Esophagus muscularis mucosa (tissue), 4 donors: ENCODE measurements around the gene PLCH1. TPM values are rescaled to one million over a fixed set of nuclear protein-coding genes. Genes with fewer than 3 reads are reported as not detected.
A peak's percentile ranks its signal among the peaks of the same experiment; 100 is the strongest.

Experiments
- DNase-seq: peaks from one replicate; pipeline ENCODE4 v3.0.0-alpha.2; 2017; ENCODE audit errors: extremely low spot score
- H3K27ac ChIP-seq, 4 donors: fragments of 200-600 bp; sonication (generic); replicated peaks in 1 of 4; 1 replicate in 3 of 4; 2 replicates in 1 of 4; pipeline ENCODE4 v1.5.1; 2016 to 2019; ENCODE audit warnings: mild to moderate bottlenecking in 1 of 4
- H3K27me3 ChIP-seq, 4 donors: fragments of 200-600 bp; sonication (generic); one replicate each; pipeline versions ENCODE4 v1.5.1 to v1.6.0; 2016 to 2019
- H3K36me3 ChIP-seq, 4 donors: fragments of 200-600 bp; sonication (generic); one replicate each; pipeline ENCODE4 v1.5.1; 2016 to 2019
- H3K4me1 ChIP-seq, 4 donors: fragments of 200-600 bp; sonication (generic); one replicate each; pipeline ENCODE4 v1.5.1; 2016 to 2019
- H3K4me3 ChIP-seq, 4 donors: fragments of 200-600 bp; sonication (generic); 1 replicate in 2 of 4; 2 replicates in 2 of 4; pipeline ENCODE4 v1.5.1; 2016 to 2019; ENCODE audit warnings: mild to moderate bottlenecking in 4 of 4, moderate library complexity in 1 of 4
- H3K9me3 ChIP-seq, 4 donors: fragments of 200-600 bp; sonication (generic); 1 replicate in 3 of 4; 2 replicates in 1 of 4; pipeline ENCODE4 v1.5.1; 2016 to 2019
- CTCF ChIP-seq, 3 experiments: fragments of 200-600 bp in 2 of 3; fragments of 450-650 bp in 1 of 3; sonication (generic) in 2 of 3; IDR thresholded peaks; one replicate each; pipeline ENCODE4 v1.5.1; 2017 to 2019; ENCODE audit warnings: antibody characterized with exemption in 3 of 3, mild to moderate bottlenecking in 2 of 3, moderate library complexity in 1 of 3
- EP300 ChIP-seq: sonication (generic); formaldehyde crosslinking; IDR thresholded peaks from one replicate; pipeline ENCODE4 v1.6.1; 2017; ENCODE audit warnings: antibody characterized with exemption
- POLR2A ChIP-seq: fragments of 450-650 bp; IDR thresholded peaks from one replicate; pipeline ENCODE4 v1.6.1; 2017; ENCODE audit warnings: antibody characterized with exemption, moderate library complexity, mild to moderate bottlenecking, low read depth
- POLR2AphosphoS5 ChIP-seq, 2 donors: sonication (generic); formaldehyde crosslinking; IDR thresholded peaks; one replicate each; pipeline ENCODE4 v1.6.1; 2017; ENCODE audit warnings: antibody characterized with exemption in 2 of 2
- WGBS: methylation state at CpG from one replicate; pipeline ENCODE4 v1.1.5; 2018; 5-methylcytosine and 5-hydroxymethylcytosine counted together
- intact Hi-C: fragments of 100-400 bp; cut with DNase I; formaldehyde crosslinking; loops from one replicate; pipeline ENCODE4 v1.15.1; 2023
- total RNA-seq, 4 donors: library from RNA; depleted of rRNA; stranded (reverse); fragments of >200 nt; gene quantifications; one replicate each; pipeline versions ENCODE4 v1.1.0 to v1.2.1, GENCODE V29; 2016

Gene PLCH1
- total RNA-seq, 4 donors from 2014 or later: under 0.01 to 0.52 (median 0.36) TPM

DNA sequence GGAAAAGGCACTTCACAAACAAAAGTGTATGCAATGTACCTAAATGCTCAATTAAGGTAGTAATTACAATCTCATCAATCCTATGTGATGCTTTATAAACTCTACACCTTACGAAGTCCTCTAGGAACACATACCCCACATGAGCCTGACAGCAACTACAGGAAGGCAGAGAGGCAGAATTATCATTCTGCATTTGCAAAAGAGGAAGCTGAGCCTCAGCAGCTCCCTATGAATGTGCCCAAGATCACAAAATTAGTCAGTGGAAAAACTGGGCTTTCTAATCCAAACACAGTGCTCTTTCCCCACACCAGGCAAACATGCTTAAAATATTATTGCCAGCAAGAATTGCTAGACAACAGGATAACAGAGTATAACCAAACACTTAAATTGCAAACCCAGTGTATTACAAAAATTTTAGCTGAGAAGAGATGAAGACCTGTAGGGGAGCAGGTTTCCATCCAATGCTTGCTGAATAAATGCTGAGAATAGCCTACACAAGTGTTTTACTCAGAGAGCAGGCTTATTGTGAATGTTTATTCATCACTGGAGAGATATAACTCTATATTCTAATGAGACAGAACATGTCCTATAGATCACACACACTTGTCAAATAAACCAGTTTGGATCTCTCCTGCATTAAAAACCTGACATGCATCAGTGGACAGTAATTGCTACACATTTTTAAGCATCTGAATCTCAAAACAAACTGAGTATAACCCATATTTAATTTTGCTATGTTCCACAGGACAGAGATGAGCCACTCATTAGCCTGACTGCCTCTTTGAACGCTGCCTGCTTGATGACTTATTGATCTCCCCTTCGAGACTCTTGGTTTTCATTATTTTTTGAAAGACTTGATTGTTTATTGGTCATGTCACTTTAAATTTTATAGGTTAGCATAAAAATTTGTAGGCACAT lies 62.2 kb downstream of the PLCH1 start:
- WGBS: 61% methylated on average over 3 of the region's 3 CpGs
- no peak for DNase-seq
- Histone ChIP-seq H3K4me1 (peaks cover 0 to 4% (median 0%) of the 10 kb centered on the region in 4 donors), H3K27ac (no peak overlapping the region), H3K4me3 (no peak overlapping the region), H3K9me3 (no peaks in the 10 kb centered on the region), H3K27me3 (no peaks in the 10 kb centered on the region), H3K36me3 (no peaks in the 10 kb centered on the region)
- TF ChIP-seq POLR2AphosphoS5 (IDR thresholded peaks at IDR 0.05) (no peak), EP300 (no peak), POLR2A (no peak), CTCF (IDR thresholded peaks at IDR 0.05) (no peak)
- intact Hi-C loops: no loop called here

DNA sequence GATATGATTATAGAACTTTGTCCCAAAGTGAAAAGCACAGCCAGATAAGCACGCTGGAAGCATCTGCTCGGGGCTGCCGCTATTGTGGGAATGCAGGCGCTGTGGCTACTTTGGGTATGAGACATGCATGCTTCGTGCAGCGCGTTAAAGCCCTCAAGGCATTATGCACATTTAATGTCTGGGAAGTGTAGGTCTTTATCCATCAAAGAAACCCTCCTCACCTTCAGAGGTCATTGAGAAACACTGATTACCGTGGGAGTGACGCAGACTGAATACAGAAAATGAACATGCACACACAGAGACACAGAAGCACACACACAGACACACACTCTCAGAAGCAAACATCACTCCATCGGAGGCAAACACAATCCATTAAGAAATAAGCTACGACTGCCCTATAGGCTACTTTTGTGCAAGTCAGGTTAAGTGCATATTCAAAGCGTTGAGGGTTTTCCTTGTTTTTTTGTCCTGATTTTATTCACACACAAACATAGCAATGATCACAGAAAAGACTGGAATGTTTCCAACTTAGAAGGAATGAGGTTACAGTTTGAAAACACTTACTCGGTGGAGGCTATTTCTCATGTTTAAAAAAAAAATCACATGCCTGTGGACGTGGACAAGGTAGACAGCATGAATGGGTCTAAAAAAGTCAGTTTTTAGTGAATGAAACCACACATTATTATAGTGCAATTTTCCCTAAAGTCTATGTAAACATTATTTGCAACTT lies 68.5 kb downstream of the PLCH1 start:
- H3K4me3 ChIP-seq: peak overlapping the region in 2 of 4 donors; percentile 9 to 45
- no peaks in the 10 kb centered on the region for H3K36me3 ChIP-seq
- WGBS: 71% methylated on average over 14 of the region's 14 CpGs
- no peak for DNase-seq
- intact Hi-C loops: no loop called here
- no peak overlapping the region for H3K27ac ChIP-seq
- TF ChIP-seq CTCF (IDR thresholded peaks at IDR 0.05) (no peak), EP300 (no peak), POLR2AphosphoS5 (IDR thresholded peaks at IDR 0.05) (no peak), POLR2A (no peak)
- H3K9me3 ChIP-seq: no peaks in the 10 kb centered on the region
- H3K27me3 ChIP-seq: no peaks in the 10 kb centered on the region
- H3K4me1 ChIP-seq: no peaks in the 10 kb centered on the region

DNA sequence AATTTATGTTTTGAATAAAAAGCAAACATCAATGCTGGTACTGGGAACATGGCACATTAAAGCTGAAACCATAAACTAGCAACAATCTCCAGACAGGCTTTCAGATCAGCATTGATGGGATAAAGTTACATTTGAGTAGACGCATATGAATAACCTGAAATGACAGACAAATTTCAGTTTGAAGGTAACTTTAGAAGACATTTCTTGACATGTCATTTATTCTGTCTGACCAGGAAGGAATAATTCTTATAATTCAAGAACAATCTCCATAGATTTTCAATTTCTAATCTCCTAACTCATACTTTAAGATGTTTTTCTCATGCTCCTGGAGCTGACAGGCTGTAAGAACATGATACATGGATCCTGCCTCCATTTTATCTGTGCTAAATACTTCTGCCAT lies 69.8 kb downstream of the PLCH1 start:
- Histone ChIP-seq H3K9me3 (no peaks in the 10 kb centered on the region), H3K4me3 (no peak overlapping the region), H3K27ac (no peak overlapping the region), H3K27me3 (no peaks in the 10 kb centered on the region), H3K36me3 (no peaks in the 10 kb centered on the region), H3K4me1 (no peaks in the 10 kb centered on the region)
- TF ChIP-seq POLR2A (no peak), POLR2AphosphoS5 (IDR thresholded peaks at IDR 0.05) (no peak), EP300 (no peak), CTCF (IDR thresholded peaks at IDR 0.05) (no peak)
- WGBS: 100% methylated on average over 1 of the region's 1 CpG
- intact Hi-C loops: no loop called here
- no peak for DNase-seq

DNA sequence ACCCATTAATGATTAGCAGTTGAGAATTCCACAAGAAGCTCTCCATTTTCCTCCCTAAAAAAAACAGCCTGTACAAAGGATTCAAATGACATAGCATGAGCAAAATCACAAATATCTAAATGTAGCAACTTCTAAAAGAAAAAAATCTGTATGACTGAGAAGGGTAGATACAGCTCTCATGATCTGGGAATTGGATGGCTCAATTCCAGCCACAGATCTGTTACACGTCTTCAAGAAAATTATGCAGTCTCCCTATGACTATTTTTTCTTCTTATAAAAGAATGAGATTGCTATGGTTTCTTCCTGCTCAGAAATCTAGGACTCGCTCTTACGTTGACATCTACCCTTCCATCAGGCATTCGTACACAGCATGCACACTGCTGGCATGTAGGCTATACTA lies 71.5 kb downstream of the PLCH1 start:
- no peak for TF ChIP-seq CTCF (IDR thresholded peaks at IDR 0.05)
- TF ChIP-seq POLR2A: no peak
- no peak for TF ChIP-seq EP300
- no peak for TF ChIP-seq POLR2AphosphoS5 (IDR thresholded peaks at IDR 0.05)
- Histone ChIP-seq H3K36me3 (no peaks in the 10 kb centered on the region), H3K4me1 (no peaks in the 10 kb centered on the region), H3K27ac (no peak overlapping the region), H3K27me3 (no peaks in the 10 kb centered on the region), H3K9me3 (no peaks in the 10 kb centered on the region), H3K4me3 (no peak overlapping the region)
- DNase-seq: no peak
- 84% methylated on average over 4 of the region's 4 CpGs for WGBS
- intact Hi-C loops: no loop called here
